SU-DHL-6 (cell line): Measurements from ENCODE around the gene CAPN14.

Source experiments
- H2AFZ ChIP-seq: fragments of 200-600 bp; sonication (generic); 2 replicates; pipeline ENCODE4 v1.6.1; 2014; ENCODE audit warnings: low read depth, mild to moderate bottlenecking, moderate library complexity, mixed read lengths, antibody characterized with exemption, low read length; ENCODE audit not compliant: severe bottlenecking
- H3F3A ChIP-seq: fragments of 200-600 bp; shearing (Covaris generic); 2 replicates; pipeline ENCODE4 v1.6.0; 2016; ENCODE audit warnings: antibody characterized with exemption, mild to moderate bottlenecking; ENCODE audit not compliant: insufficient read depth
- H3K27ac ChIP-seq: fragments of 200-600 bp; sonication (generic); 2 replicates; pipeline ENCODE4 v1.5.1; 2016; ENCODE audit warnings: low read depth, mild to moderate bottlenecking, low read length, moderate library complexity, mixed read lengths
- H3K27me3 ChIP-seq: fragments of 200-600 bp; sonication (generic), shearing (Covaris generic); 2 replicates; pipeline ENCODE4 v1.6.0; 2014; ENCODE audit warnings: mild to moderate bottlenecking, low read length
- H3K36me3 ChIP-seq: fragments of 200-600 bp; sonication (generic); 2 replicates; pipeline ENCODE4 v1.6.1; 2014; ENCODE audit warnings: mild to moderate bottlenecking, low read length, mixed read lengths
- H3K4me2 ChIP-seq: fragments of 300-600, 200-600 bp; shearing (Covaris generic), sonication (generic); 2 replicates; pipeline ENCODE4 v1.6.0; 2014; ENCODE audit warnings: low read length, low read depth, mild to moderate bottlenecking; ENCODE audit not compliant: poor library complexity, severe bottlenecking
- H3K4me3 ChIP-seq: fragments of 200-600 bp; sonication (generic); 2 replicates; pipeline ENCODE4 v1.5.1; 2014; ENCODE audit warnings: antibody characterized with exemption, low read length, mild to moderate bottlenecking, mixed read lengths; ENCODE audit not compliant: insufficient read depth, poor library complexity, severe bottlenecking
- H3K79me2 ChIP-seq: fragments of 200-600 bp; sonication (generic); 2 replicates; pipeline ENCODE4 v1.6.1; 2014; ENCODE audit warnings: mild to moderate bottlenecking, low read length, moderate library complexity; ENCODE audit not compliant: insufficient read depth
- H3K9ac ChIP-seq: fragments of 200-600 bp; sonication (generic); 2 replicates; pipeline ENCODE4 v1.7.0; 2014; ENCODE audit warnings: mild to moderate bottlenecking, low read length
- H3K9me2 ChIP-seq: fragments of 200-600 bp; sonication (generic); replicated peaks from 2 replicates; pipeline ENCODE4 v1.6.1; 2014; ENCODE audit warnings: low read length; ENCODE audit not compliant: insufficient read depth
- H3K9me3 ChIP-seq: fragments of 200-600 bp; sonication (generic); 2 replicates; pipeline ENCODE4 v1.6.1; 2014; ENCODE audit warnings: low read length, mixed read lengths; ENCODE audit not compliant: insufficient read depth
- H4K20me1 ChIP-seq: fragments of 200-600 bp; sonication (generic); 2 replicates; pipeline ENCODE4 v1.6.1; 2014; ENCODE audit warnings: low read depth, mild to moderate bottlenecking, antibody characterized with exemption, low read length, moderate library complexity, mixed read lengths
- EZH2phosphoT487 ChIP-seq: fragments of 200-600 bp; sonication (generic), shearing (Covaris generic); conservative IDR thresholded peaks from 2 replicates; pipeline ENCODE4 v1.6.1; 2018; ENCODE audit warnings: mild to moderate bottlenecking, antibody characterized with exemption, low read length, moderate library complexity, mixed read lengths
- TF ChIP-seq, protein P1 (sequence below): fragments of 200-600 bp; sonication (generic); IDR thresholded peaks from one replicate; pipeline ENCODE4 v1.5.1; 2017; ENCODE audit warnings: antibody characterized with exemption, mild to moderate bottlenecking, low read length, moderate library complexity; ENCODE audit not compliant: insufficient read depth, poor library complexity, severe bottlenecking

The CAPN14 gene

DNA sequence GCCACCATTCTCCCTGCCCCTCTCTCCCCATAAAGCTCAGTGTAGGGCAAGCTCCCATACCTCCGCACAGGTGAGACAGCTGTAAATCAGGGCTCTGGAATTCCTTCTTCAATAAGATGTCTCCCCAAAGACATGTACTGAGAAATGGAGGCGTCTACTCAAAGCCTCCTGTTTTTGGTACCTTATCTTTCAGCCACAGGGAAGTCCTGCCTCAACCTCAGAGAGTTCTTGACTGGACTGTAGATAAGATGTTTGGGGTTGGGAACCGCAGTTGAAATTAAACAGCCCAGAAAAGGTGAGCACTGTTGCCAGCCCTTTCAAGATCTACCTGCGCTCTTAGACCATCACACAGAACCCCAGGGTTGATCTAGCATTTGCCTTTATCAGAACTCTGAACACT is 77.6 kb downstream of the CAPN14 start:
- TF ChIP-seq, protein P1, sequence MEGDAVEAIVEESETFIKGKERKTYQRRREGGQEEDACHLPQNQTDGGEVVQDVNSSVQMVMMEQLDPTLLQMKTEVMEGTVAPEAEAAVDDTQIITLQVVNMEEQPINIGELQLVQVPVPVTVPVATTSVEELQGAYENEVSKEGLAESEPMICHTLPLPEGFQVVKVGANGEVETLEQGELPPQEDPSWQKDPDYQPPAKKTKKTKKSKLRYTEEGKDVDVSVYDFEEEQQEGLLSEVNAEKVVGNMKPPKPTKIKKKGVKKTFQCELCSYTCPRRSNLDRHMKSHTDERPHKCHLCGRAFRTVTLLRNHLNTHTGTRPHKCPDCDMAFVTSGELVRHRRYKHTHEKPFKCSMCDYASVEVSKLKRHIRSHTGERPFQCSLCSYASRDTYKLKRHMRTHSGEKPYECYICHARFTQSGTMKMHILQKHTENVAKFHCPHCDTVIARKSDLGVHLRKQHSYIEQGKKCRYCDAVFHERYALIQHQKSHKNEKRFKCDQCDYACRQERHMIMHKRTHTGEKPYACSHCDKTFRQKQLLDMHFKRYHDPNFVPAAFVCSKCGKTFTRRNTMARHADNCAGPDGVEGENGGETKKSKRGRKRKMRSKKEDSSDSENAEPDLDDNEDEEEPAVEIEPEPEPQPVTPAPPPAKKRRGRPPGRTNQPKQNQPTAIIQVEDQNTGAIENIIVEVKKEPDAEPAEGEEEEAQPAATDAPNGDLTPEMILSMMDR, result no peak
- no peak for TF ChIP-seq EZH2phosphoT487
- no peaks in the 10 kb centered on the region for H3K36me3 ChIP-seq
- H3K9me3 ChIP-seq, result no peaks in the 10 kb centered on the region
- no peaks in the 10 kb centered on the region for H3F3A ChIP-seq
- H2AFZ ChIP-seq, result no peak overlapping the region
- no peak overlapping the region for H3K27ac ChIP-seq
- H4K20me1 ChIP-seq, result no peaks in the 10 kb centered on the region
- no peaks in the 10 kb centered on the region for H3K9me2 ChIP-seq
- H3K4me2 ChIP-seq, result no peak overlapping the region
- no peaks in the 10 kb centered on the region for H3K27me3 ChIP-seq
- H3K9ac ChIP-seq, result no peak overlapping the region
- no peak overlapping the region for H3K4me3 ChIP-seq
- H3K79me2 ChIP-seq, result no peaks in the 10 kb centered on the region

DNA sequence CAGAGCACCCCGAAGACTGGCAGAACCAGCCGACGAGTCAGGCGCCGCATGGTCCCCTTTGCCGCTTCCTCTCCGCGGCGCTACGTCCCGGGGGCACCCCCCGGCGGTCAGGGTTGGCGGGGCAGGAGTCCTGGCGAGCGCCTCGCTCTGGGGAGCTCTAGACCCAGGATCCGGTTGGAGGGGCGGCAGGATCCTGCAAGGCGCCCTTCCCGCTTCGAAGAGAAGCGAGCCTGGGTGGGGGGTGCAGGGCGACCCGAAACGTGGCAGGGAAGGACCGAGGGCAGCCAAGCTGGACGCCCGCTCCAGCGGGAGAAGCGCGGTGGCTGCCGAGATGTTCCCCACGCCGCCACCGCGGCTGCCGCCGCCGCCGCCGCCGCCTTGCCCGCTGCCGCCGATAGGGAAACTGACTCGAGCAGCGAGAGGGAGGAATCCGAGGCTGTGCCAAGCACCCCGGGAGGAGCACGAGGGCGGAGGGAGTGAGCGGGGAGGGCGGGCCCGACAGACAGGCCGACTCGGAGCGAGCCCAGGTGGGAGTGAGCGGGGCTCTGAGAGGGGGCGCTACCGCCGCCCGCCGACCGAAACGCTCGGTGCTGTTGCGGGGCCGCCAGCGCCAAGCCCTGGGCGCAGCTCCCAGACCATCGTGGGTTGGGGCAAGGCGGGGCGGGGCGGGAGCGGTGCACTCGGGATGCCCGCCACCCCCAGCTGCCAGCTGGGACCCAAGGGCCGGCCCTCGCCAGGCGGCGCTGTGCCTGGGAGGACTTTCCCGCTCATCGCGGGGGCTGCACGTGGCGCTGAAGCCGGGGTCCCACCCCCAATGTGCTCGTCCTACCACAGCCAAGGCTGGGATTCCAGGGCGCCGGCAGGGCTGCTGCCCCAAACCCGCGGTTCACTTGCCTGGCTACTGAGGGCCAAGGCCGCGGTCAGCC is 79.0 kb downstream of the CAPN14 start, which contains the start of gene GALNT14:
Gene GALNT14, minus strand, starts transcription at position 404 of the 926 bp plus-strand sequence. Its CDS starts 354 bp downstream, at position 50.
- H3K27ac ChIP-seq, result no peak within 1 kb of the TSS
- H3K4me3 ChIP-seq, result peak within 1 kb of the TSS; percentile 36
- H3K27me3 ChIP-seq, result no peaks in the 10 kb centered on the region
- H2AFZ ChIP-seq, result peak within 1 kb of the TSS; percentile 65
- H3F3A ChIP-seq, result no peaks in the 10 kb centered on the region
- no peaks in the 10 kb centered on the region for H4K20me1 ChIP-seq
- peak within 1 kb of the TSS; percentile 54 for H3K4me2 ChIP-seq
- no peaks in the 10 kb centered on the region for H3K79me2 ChIP-seq
- H3K36me3 ChIP-seq, result no peaks in the 10 kb centered on the region
- H3K9me2 ChIP-seq, result no peaks in the 10 kb centered on the region
- H3K9ac ChIP-seq, result peak within 1 kb of the TSS; percentile 43
- H3K9me3 ChIP-seq, result no peaks in the 10 kb centered on the region
- TF ChIP-seq, protein P1, result no peak
- TF ChIP-seq EZH2phosphoT487, result 0 out of 2 replicates have a peak, but pooled peaks have one; percentile 42

DNA sequence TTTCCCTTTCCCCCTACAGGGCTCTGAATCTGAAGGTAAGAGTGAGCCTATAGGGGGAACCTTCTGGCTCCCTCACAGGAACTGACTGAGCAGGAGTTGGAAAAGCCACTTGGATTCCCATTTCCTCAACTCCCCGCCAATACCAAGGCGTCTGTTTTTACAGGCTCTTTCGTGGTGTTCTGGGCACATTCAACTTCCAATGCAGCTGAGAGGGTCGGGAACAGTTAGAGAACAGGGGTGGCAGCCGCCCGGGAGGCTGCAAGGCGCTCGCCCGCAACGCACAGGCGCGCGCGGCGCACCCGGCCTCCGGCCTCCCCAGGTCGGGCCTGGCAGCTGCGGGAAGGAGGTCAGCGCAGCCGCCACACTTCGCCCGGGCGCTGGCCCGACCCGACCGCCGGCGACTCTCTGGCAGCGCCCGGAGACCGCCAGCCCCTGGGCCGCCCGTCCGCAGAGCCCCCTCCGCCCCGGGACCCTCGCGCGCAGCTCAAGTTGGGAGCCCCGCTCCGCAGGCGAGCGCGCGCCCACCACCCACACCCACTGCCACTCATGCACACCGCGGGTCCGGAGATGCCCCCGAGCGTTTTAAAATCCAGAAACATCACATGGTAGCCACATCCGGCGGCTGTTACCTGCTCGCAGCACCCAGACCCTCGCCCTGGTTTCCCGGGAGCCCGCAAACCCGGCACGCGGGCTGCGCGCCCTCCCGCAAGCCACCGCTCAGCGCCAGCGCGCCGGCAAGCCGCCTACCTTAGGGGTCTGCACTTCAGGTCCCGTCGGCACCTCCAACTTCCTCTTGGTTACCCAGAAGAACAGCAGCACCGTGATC is 79.9 kb downstream of the CAPN14 start:
- Histone ChIP-seq H3K9me3 (no peaks in the 10 kb centered on the region), H4K20me1 (no peaks in the 10 kb centered on the region), H3K4me3 (peak overlapping the region; percentile 36), H3K4me2 (peak overlapping the region; percentile 54), H3K79me2 (no peaks in the 10 kb centered on the region), H2AFZ (peak overlapping the region; percentile 65), H3K27me3 (no peaks in the 10 kb centered on the region), H3F3A (no peaks in the 10 kb centered on the region), H3K9me2 (no peaks in the 10 kb centered on the region), H3K27ac (no peak overlapping the region), H3K9ac (peak overlapping the region; percentile 43), H3K36me3 (no peaks in the 10 kb centered on the region)
- TF ChIP-seq, protein P1, result no peak
- no peak for TF ChIP-seq EZH2phosphoT487
